ENCODE measurements around the gene SPESP1. TPM values are rescaled to one million over a fixed set of nuclear protein-coding genes. Genes with fewer than 3 reads are reported as not detected.

SPESP1 gene
- polyA plus RNA-seq, 1 of the 3 experiments (the other 2 are of a cell fraction) = not detected

DNA sequence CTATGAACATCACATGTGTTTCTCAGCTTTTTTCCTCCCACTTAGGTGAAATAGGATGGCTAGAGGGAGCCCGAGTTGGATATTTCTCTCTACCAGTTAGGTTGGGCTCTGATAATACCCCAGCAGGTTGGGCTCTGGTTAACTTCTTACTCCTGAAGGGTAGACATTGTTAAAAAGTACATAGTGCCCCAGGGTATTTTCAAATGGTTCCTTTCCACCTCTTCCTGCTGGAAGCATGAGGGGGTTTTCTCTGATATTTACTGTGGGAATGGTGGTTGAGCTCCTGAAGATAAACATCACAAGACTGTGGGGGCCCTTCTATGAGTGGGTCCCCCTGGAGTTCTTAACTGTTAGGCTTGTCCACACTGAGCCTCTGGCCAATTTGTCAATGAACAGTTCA, 36.1 kb upstream of the SPESP1 start:
- H2AFZ ChIP-seq (ENCODE audit: low read depth) = no peak overlapping the region
- no peak overlapping the region for H3K4me2 ChIP-seq
- H3K79me2 ChIP-seq (ENCODE audit: insufficient read depth) = no peaks in the 10 kb centered on the region
- H3K9me2 ChIP-seq = no peaks in the 10 kb centered on the region
- H4K20me1 ChIP-seq (ENCODE audit: insufficient read depth) = no peaks in the 10 kb centered on the region
- WGBS (ENCODE audit: low lambda C conversion rate) = 20% methylated on average over 1 of the region's 1 CpG
- no peaks in the 10 kb centered on the region for H3K9me3 ChIP-seq
- H3K4me1 ChIP-seq (ENCODE audit: control insufficient read depth in 1 of 2, insufficient read depth in 2 of 2, low read depth in 1 of 2, low read length in 1 of 2) = no peaks in the 10 kb centered on the region
- H3K36me3 ChIP-seq (replicated peaks in 1 of 2; ENCODE audit: control insufficient read depth in 1 of 2, insufficient read depth in 2 of 2, low read length in 1 of 2) = no peaks in the 10 kb centered on the region
- H3K27me3 ChIP-seq (ENCODE audit: insufficient read depth) = peaks cover 27% of the 10 kb centered on the region; the same call in 1 of the 2 replicates
- DNase-seq = no peak
- no peak overlapping the region for H3K9ac ChIP-seq
- ChIA-PET POLR2A (no interaction called here), CTCF (interaction anchor here (1.0 to 1.8 kb wide), 4 partner anchors 17 to 344 kb away, joined by 3 to 4 read pairs (median 4); no protein-coding TSS in a partner anchor)
- no peak overlapping the region for H3K4me3 ChIP-seq (ENCODE audit: low read depth in 2 of 2, low read length in 1 of 2)
- no peaks in the 10 kb centered on the region for H3F3A ChIP-seq (replicated peaks; ENCODE audit: insufficient read depth)
- H3K27ac ChIP-seq (ENCODE audit: low read depth in 2 of 2, low read length in 1 of 2) = no peak overlapping the region
- TF ChIP-seq SMC3 (IDR thresholded peaks at IDR 0.05; ENCODE audit: low read depth, low read length) (no peak), TCF12 (IDR thresholded peaks at IDR 0.05) (no peak), POLR2AphosphoS5 (IDR thresholded peaks at IDR 0.05; ENCODE audit: low read depth, low read length) (no peak), TAF1 (IDR thresholded peaks at IDR 0.05; ENCODE audit: borderline replicate concordance, low read depth, low read length) (no peak), GATA2 (CRISPR knock-in tag; IDR thresholded peaks at IDR 0.05) (no peak)
- TF ChIP-seq, protein P1, sequence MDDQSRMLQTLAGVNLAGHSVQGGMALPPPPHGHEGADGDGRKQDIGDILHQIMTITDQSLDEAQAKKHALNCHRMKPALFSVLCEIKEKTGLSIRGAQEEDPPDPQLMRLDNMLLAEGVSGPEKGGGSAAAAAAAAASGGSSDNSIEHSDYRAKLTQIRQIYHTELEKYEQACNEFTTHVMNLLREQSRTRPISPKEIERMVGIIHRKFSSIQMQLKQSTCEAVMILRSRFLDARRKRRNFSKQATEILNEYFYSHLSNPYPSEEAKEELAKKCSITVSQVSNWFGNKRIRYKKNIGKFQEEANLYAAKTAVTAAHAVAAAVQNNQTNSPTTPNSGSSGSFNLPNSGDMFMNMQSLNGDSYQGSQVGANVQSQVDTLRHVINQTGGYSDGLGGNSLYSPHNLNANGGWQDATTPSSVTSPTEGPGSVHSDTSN (IDR thresholded peaks at IDR 0.05) = no peak
- TF ChIP-seq, protein P2, sequence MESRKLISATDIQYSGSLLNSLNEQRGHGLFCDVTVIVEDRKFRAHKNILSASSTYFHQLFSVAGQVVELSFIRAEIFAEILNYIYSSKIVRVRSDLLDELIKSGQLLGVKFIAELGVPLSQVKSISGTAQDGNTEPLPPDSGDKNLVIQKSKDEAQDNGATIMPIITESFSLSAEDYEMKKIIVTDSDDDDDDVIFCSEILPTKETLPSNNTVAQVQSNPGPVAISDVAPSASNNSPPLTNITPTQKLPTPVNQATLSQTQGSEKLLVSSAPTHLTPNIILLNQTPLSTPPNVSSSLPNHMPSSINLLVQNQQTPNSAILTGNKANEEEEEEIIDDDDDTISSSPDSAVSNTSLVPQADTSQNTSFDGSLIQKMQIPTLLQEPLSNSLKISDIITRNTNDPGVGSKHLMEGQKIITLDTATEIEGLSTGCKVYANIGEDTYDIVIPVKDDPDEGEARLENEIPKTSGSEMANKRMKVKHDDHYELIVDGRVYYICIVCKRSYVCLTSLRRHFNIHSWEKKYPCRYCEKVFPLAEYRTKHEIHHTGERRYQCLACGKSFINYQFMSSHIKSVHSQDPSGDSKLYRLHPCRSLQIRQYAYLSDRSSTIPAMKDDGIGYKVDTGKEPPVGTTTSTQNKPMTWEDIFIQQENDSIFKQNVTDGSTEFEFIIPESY (IDR thresholded peaks at IDR 0.05; ENCODE audit: borderline replicate concordance, low read depth) = no peak

DNA sequence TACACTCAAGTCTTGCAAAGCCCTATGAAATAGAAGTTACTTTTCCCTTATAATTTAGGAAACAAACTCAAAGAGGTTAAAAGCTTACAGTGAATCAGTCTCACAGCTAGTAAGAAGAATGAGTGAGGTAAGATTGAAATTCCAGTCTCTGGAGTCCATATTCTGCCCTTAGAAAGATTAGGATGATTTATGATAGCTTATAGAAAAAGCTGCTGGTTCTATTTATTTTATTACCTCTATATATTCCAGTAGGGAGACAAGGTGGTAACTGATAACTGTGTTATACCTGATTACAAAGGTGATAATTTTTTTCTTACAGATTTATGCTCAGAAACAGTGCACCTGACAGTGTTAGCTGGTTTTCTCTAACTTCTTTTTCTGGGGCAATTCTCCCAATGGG, 34.1 kb upstream of the SPESP1 start:
- no peak overlapping the region for H3K27ac ChIP-seq (ENCODE audit: low read depth in 2 of 2, low read length in 1 of 2)
- no peak overlapping the region for H2AFZ ChIP-seq (ENCODE audit: low read depth)
- H4K20me1 ChIP-seq (ENCODE audit: insufficient read depth) = no peaks in the 10 kb centered on the region
- no peak overlapping the region for H3K9ac ChIP-seq
- no peaks in the 10 kb centered on the region for H3K36me3 ChIP-seq (replicated peaks in 1 of 2; ENCODE audit: control insufficient read depth in 1 of 2, insufficient read depth in 2 of 2, low read length in 1 of 2)
- CTCF ChIA-PET = interaction anchor here (0.7 to 1.5 kb wide), 5 partner anchors 19 to 346 kb away, joined by 3 to 14 read pairs (median 5); no protein-coding TSS in a partner anchor
- peaks cover 27% of the 10 kb centered on the region; the same call in 1 of the 2 replicates for H3K27me3 ChIP-seq (ENCODE audit: insufficient read depth)
- H3F3A ChIP-seq (replicated peaks; ENCODE audit: insufficient read depth) = no peaks in the 10 kb centered on the region
- no peak for DNase-seq
- H3K9me2 ChIP-seq = no peaks in the 10 kb centered on the region
- H3K9me3 ChIP-seq = no peaks in the 10 kb centered on the region
- POLR2A ChIA-PET = no interaction called here
- no peak overlapping the region for H3K4me3 ChIP-seq (ENCODE audit: low read depth in 2 of 2, low read length in 1 of 2)
- no peaks in the 10 kb centered on the region for H3K4me1 ChIP-seq (ENCODE audit: control insufficient read depth in 1 of 2, insufficient read depth in 2 of 2, low read depth in 1 of 2, low read length in 1 of 2)
- TF ChIP-seq SIN3A (IDR thresholded peaks at IDR 0.05; ENCODE audit: borderline replicate concordance, low read depth, low read length) (no peak), SMC3 (IDR thresholded peaks at IDR 0.05; ENCODE audit: low read depth, low read length) (no peak), FOXM1 (IDR thresholded peaks at IDR 0.05; ENCODE audit: low read depth) (no peak), MEF2A (IDR thresholded peaks at IDR 0.05; ENCODE audit: borderline replicate concordance, low read depth) (no peak), FOSL2 (IDR thresholded peaks at IDR 0.05; ENCODE audit: borderline replicate concordance, low read depth) (no peak), ELF1 (IDR thresholded peaks at IDR 0.05) (no peak), GABPA (IDR thresholded peaks at IDR 0.05; ENCODE audit: low read depth) (no peak)
- TF ChIP-seq, protein P2 (IDR thresholded peaks at IDR 0.05; ENCODE audit: borderline replicate concordance, low read depth) = no peak
- no peak overlapping the region for H3K4me2 ChIP-seq
- H3K79me2 ChIP-seq (ENCODE audit: insufficient read depth) = no peaks in the 10 kb centered on the region
